Fibroblast of lung (primary cell): ENCODE results near the gene SLC27A3. TPM values are rescaled to one million over a fixed set of nuclear protein-coding genes. Genes with fewer than 3 reads are reported as not detected.

ENCODE experiments used
- DNase-seq, 2 donors: peaks; one replicate each; pipeline versions ENCODE4 v3.0.0 to v3.0.0-alpha.2; 2010; ENCODE audit warnings: low read depth in 2 of 2
- H2AFZ ChIP-seq: 2 replicates; pipeline ENCODE4 v1.5.1; 2012; ENCODE audit warnings: low read length, control low read depth, inconsistent platforms
- H3K27ac ChIP-seq: 2 replicates; pipeline ENCODE4 v1.5.1; 2011; ENCODE audit warnings: low read length, control low read depth; ENCODE audit not compliant: insufficient read depth
- H3K27me3 ChIP-seq: 2 replicates; pipeline ENCODE4 v1.5.1; 2011; ENCODE audit warnings: mild to moderate bottlenecking, low read length; ENCODE audit not compliant: control insufficient read depth, insufficient read depth
- H3K36me3 ChIP-seq: 2 replicates; pipeline ENCODE4 v1.5.1; 2011; ENCODE audit warnings: low read length; ENCODE audit not compliant: control insufficient read depth, insufficient read depth
- H3K4me1 ChIP-seq: 2 replicates; pipeline ENCODE4 v1.5.1; 2011; ENCODE audit warnings: low read length; ENCODE audit not compliant: control insufficient read depth, insufficient read depth; ENCODE audit errors: extremely low read depth
- H3K4me2 ChIP-seq: 2 replicates; pipeline ENCODE4 v1.5.1; 2011; ENCODE audit warnings: low read length, control low read depth; ENCODE audit not compliant: insufficient read depth; ENCODE audit errors: extremely low read depth
- H3K4me3 ChIP-seq, 4 experiments: fragments of 200-600 bp in 1 of 4; sonication (generic) in 1 of 4; replicated peaks in 1 of 4; 2 replicates each; pipeline ENCODE4 v1.5.1; 2011 to 2016; ENCODE audit warnings: low read length in 4 of 4, low read depth in 3 of 4, mild to moderate bottlenecking in 3 of 4, control low read depth in 2 of 4, inconsistent platforms in 1 of 4, mixed read lengths in 1 of 4; ENCODE audit not compliant: insufficient read depth in 1 of 4; ENCODE audit errors: control extremely low read depth in 1 of 4
- H3K79me2 ChIP-seq: 2 replicates; pipeline ENCODE4 v1.5.1; 2012; ENCODE audit warnings: mild to moderate bottlenecking, low read length, inconsistent platforms; ENCODE audit not compliant: control insufficient read depth, insufficient read depth
- H3K9ac ChIP-seq: 2 replicates; pipeline ENCODE4 v1.5.1; 2011; ENCODE audit warnings: mild to moderate bottlenecking, low read length, control low read depth; ENCODE audit not compliant: insufficient read depth
- H3K9me3 ChIP-seq: 2 replicates; pipeline ENCODE4 v1.5.1; 2012; ENCODE audit warnings: low read depth, low read length; ENCODE audit not compliant: control insufficient read depth, insufficient read depth
- H4K20me1 ChIP-seq: 2 replicates; pipeline ENCODE4 v1.5.1; 2011; ENCODE audit warnings: low read length; ENCODE audit not compliant: control insufficient read depth, insufficient read depth; ENCODE audit errors: extremely low read depth
- CTCF ChIP-seq, 2 donors: IDR thresholded peaks in 1 of 2; conservative IDR thresholded peaks in 1 of 2; 1 replicate in 1 of 2; 2 replicates in 1 of 2; pipeline ENCODE4 v1.5.1; 2011 to 2012; ENCODE audit warnings: low read length in 2 of 2, control low read depth in 1 of 2, inconsistent platforms in 1 of 2, low read depth in 1 of 2, mild to moderate bottlenecking in 1 of 2
- EZH2 ChIP-seq: IDR thresholded peaks from 2 replicates; pipeline ENCODE4 v1.5.1; 2012; ENCODE audit warnings: low read length, control low read depth, mild to moderate bottlenecking; ENCODE audit errors: missing control alignments
- polyA plus RNA-seq, 2 donors: library from polyadenylated mRNA; depleted of rRNA in 1 of 2; stranded (reverse) in 1 of 2; unstranded in 1 of 2; fragments of >200 nt; gene quantifications; 2 replicates each; pipeline ENCODE4 v1.2.1, GENCODE V29; 2011 to 2012; ENCODE audit warnings: missing spikeins in 1 of 2
- total RNA-seq: library from RNA; depleted of rRNA; stranded (reverse); fragments of >200 nt; gene quantifications from 2 replicates; pipeline ENCODE4 v1.2.1, GENCODE V29; 2014

The SLC27A3 gene
- total and polyA plus RNA-seq, 2 donors (not counting 1 experiment from before 2014, with no cell fraction given), result 9.7 to 30.6 TPM

- peaks cover 18% of the 10 kb centered on the region for H3K4me1 ChIP-seq
- H3K4me3 ChIP-seq, result no peak overlapping the region
- H3K27me3 ChIP-seq, result no peaks in the 10 kb centered on the region
- no peak for TF ChIP-seq EZH2
- TF ChIP-seq CTCF (conservative IDR thresholded peaks at IDR 0.05 in 1 of 2, IDR thresholded peaks at IDR 0.05 in 1 of 2; ENCODE audit: low read depth in 1 of 2, low read length in 2 of 2), result no peak
- no peak overlapping the region for H2AFZ ChIP-seq
- H3K9me3 ChIP-seq, result no peaks in the 10 kb centered on the region
- no peak overlapping the region for H3K27ac ChIP-seq
- DNase-seq, result no peak
- no peaks in the 10 kb centered on the region for H4K20me1 ChIP-seq
- H3K9ac ChIP-seq, result no peak overlapping the region
- no peaks in the 10 kb centered on the region for H3K36me3 ChIP-seq
- H3K4me2 ChIP-seq, result no peak overlapping the region
- no peaks in the 10 kb centered on the region for H3K79me2 ChIP-seq
Observed at GRCh38 chr1:153793261-153793972, 18.2 kb downstream of the SLC27A3 start.

GRCh38 chr1:153793973-153794615 is 18.9 kb downstream of the SLC27A3 start:
- H2AFZ ChIP-seq, result no peak overlapping the region
- peaks cover 18% of the 10 kb centered on the region for H3K4me1 ChIP-seq

More at GRCh38 chr1:153793973-153794615, 18.9 kb downstream of the SLC27A3 start:
- no peaks in the 10 kb centered on the region for H3K79me2 ChIP-seq
- no peak overlapping the region for H3K4me3 ChIP-seq
- H3K4me2 ChIP-seq, result no peak overlapping the region
- DNase-seq, result no peak
- no peaks in the 10 kb centered on the region for H3K9me3 ChIP-seq
- H4K20me1 ChIP-seq, result no peaks in the 10 kb centered on the region
- no peak overlapping the region for H3K27ac ChIP-seq
- TF ChIP-seq CTCF (conservative IDR thresholded peaks at IDR 0.05 in 1 of 2, IDR thresholded peaks at IDR 0.05 in 1 of 2; ENCODE audit: low read depth in 1 of 2, low read length in 2 of 2) (no peak), EZH2 (no peak)
- no peaks in the 10 kb centered on the region for H3K36me3 ChIP-seq
- H3K9ac ChIP-seq, result no peak overlapping the region
- H3K27me3 ChIP-seq, result no peaks in the 10 kb centered on the region
